NCI-H748 (cell line): ENCODE measurements around the gene SLC9A1.
"Not testable (repeated sequence)": the region's sequence is repeated elsewhere in the genome, so short reads cannot be mapped to it uniquely, and the experiment has no call there.

ENCODE experiments used
- DNase-seq: peaks from one replicate; lab custom pipeline; 2025; ENCODE audit not compliant: unreplicated experiment; lab: John Stamatoyannopoulos, UW

SLC9A1 gene

GRCh38 chr1:27135541-27136235 is 19.2 kb downstream of the SLC9A1 start:
- DNase-seq, result no peak

DNA sequence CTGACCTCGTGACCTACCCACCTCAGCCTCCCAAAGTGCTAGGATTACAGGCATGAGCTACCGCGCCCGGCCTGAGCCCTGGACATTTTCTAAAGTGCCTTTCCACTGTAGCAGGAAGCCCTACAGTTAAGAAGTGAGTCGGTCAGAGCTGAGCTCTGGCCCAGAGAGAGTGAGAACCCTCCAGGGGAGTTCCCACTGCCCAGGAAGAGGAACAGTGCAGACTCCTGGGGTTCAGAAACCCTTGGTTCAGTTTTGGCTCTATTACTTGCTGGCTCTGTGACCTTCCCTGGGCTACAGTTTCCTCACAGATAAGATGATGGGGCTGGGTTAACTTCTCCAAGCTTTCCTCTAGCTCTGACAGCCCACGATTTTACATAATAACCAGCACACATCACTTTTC is 20.9 kb downstream of the SLC9A1 start:
- no peak for DNase-seq

DNA sequence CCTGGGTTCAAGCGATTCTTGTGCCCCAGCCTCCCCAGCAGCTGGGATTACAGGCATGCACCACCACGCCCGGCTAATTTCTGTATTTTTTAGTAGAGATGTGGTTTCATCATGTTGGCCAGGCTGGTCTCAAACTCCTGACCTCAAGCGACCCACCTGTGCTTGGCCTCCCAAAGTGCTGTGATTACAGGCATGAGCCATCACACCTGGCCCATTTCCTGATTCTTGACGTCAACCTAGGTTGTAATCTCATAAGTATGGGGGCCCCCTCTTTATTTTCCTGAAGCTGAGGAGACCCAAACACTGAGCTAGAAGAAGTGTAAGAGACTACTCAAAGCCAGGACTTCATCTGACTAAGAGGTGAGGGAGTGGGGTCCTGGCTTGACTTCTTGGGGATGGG is 21.8 kb downstream of the SLC9A1 start:
- DNase-seq, result no peak

DNA sequence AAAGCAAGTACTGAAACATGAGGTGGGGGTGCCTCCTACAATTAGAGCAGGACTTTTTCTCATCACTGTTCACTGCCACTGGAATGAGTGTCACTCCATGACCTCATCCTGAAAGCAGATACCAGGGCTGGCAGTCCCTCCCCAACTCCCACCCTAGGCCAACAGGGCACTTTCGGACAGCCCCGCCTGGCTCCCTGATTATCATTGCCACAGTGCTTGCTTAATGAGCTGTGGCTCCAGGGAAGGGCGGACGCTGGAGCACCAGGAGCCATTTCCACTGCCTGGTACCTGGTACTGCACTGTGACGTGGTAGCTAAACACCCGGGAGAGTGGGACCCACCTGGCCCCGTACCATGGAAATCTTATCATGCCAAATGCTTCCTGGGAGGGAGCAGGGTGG is 22.3 kb downstream of the SLC9A1 start:
- DNase-seq, result no peak

DNA sequence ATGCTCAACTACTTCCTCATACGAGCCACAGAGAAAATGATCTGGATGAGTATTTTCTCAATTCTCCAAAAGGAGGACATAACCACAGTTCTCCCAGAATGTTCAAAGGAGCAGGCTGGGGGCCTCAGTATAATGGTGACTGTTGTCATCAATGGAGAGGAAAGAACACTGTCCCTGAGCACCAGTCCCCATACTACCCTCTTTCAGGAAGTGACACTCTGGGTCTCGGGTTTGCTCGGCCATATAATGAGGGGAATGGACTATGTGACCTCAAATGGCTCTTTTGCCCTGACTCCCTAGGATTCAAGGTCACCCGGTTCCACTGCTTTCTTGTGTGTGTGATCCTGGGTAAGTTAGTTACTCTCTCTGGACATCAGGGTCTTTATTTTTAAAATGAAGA is 22.8 kb downstream of the SLC9A1 start:
- DNase-seq, result no peak

DNA sequence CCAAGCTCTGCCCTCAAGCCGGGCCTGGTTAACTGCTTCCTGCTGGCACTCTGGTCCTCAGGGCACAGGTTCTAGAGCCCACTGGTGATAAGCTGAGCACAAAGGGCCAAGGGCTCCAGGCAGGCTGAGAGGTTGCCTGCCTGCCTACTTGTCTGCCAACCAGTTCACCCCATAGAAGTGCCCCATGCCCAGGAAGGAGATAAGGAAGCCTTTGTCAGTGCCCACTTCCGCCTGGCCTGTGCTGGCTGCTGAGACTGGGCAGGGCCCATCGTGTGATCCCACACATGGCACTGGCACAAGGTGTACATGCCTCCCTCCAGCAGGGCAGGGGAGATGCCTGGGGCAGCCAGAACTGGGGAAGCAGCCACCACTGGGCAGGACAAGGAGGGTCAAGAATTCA is 24.1 kb downstream of the SLC9A1 start:
- DNase-seq, result no peak

GRCh38 chr1:27129225-27129624 is 25.7 kb downstream of the SLC9A1 start:
- no peak for DNase-seq

- DNase-seq, result no peak
These were observed 27.5 kb downstream of the SLC9A1 start for GRCh38 chr1:27127419-27127818.

- DNase-seq, result no peak
These were observed 28.5 kb downstream of the SLC9A1 start for GRCh38 chr1:27126391-27126790.

DNA sequence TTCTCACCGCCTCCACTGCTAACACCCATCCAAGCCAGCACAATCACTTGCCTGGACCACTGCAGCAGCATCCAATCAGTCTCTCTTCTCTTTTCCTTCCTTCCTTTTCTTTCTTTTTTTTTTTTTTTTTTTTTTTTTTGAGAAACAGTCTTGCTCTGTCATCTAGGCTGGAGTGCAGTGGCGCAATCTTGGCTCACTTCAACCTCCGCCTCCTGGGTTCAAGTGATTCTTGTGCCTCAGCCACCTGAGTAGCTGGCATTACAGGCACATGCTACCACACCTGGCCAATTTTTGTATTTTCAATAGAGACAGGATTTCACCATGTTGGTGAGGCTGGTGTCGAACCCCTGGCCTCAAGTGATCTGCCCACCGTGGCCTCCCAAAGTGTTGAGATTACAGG is 29.8 kb downstream of the SLC9A1 start:
- DNase-seq, result not testable (repeated sequence)

DNA sequence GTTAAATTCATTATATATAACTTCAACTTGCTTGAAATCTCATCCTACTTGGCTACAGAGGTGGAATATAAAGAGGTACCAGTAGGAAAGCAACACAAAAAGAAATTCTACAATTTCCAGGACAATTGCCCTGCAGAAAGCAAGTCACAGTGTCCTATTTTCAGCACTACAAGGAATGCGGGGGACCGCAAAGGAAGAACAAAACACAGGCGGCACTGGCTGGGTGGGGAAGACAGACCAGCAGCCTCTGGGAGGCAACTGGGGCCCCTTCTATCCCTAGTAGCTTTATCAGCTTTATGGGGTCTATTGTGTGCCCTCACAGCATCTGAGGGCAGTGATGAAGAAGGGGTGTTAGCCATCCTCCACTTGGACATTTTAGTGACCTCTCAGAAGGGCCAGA is 30.5 kb downstream of the SLC9A1 start:
- DNase-seq, result no peak

- DNase-seq, result no peak
These were observed 32.3 kb downstream of the SLC9A1 start for GRCh38 chr1:27122652-27123051.

GRCh38 chr1:27120854-27121253 is 34.1 kb downstream of the SLC9A1 start:
- DNase-seq, result no peak

GRCh38 chr1:27118440-27118689 is 36.6 kb downstream of the SLC9A1 start:
- no peak for DNase-seq

GRCh38 chr1:27117733-27118439 is 37.0 kb downstream of the SLC9A1 start:
- DNase-seq, result no peak

- DNase-seq, result no peak
These were observed 38.2 kb downstream of the SLC9A1 start for GRCh38 chr1:27116697-27117096.

DNA sequence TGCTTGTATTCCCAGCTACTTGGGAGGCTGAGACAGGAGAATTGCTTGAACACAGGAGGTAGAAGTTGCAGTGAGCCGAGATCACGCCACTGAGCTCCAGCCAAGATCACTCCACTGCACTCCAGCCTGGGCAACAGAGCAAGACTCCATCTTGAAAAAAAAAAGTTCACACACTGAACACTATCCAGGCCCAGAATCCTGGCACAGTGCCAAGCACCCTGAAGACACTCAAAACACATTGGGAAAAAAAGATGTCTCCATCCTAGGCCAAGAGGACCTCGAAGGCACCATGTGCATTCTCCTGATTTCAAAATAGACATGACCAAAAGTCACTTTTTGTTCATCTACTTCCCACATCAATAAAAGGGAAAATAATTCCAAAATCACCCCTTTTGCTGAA is 38.7 kb downstream of the SLC9A1 start:
- DNase-seq, result no peak

GRCh38 chr1:27114546-27114945 is 40.4 kb downstream of the SLC9A1 start:
- no peak for DNase-seq

DNA sequence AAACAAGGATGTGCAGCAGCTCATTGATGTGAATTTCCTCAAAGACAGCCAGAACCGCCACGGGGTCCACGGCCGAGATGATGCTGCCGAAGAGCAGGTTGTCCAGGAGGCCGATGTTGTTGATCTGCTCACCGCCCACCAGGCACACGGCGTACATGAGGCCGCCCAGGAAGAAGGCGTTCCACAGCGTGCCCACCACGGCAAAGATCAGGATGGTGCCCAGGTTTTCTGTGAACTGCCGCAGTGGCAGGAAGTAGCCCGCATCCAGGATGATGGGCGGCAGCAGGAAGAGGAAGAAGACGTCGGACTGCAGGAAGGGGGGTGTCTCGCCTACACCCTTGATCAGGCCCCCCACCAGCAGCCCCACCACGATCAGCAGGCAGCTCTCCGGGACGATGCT is 41.1 kb downstream of the SLC9A1 start:
- no peak for DNase-seq

- no peak for DNase-seq
These were observed 43.0 kb downstream of the SLC9A1 start for GRCh38 chr1:27111626-27112573.

DNA sequence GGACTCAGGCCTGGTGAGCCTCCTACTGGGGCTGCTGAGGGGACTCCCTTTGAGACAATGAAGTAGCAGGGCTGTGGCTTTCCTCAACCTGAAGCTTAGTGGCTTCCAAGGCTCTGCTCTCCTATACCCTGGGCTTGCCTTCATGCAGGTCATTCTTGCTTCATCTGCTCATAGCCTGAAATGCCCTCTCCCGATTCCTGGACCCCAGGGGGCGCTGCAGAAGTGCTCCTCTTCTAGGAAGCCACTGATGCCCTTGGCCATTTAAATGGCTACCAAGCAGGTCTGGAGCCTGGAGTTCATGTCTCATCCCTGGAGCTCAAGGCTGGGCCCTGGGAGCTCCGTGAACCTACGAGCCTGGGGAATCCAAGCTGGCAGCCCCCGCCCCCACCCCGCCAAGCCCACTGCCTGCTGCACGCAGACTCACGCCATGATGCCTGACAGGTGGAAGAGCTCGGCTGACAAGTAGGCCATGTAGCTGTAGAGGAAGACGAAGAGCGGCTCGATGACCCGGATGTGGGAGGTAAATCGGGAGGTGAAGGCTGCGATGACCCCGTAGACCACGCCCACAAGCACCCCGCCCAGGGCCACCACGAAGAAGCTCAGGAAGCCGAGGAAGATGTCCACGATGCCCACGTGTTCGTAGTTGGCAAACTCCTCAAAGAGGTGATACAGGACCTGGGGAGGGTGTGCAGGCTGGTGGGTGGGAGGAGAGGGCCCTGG is 45.7 kb downstream of the SLC9A1 start:
- DNase-seq, result peak; percentile 25
